Natural killer cell (primary cell): ENCODE results near the gene MMAB. TPM values are rescaled to one million over a fixed set of nuclear protein-coding genes. Genes with fewer than 3 reads are reported as not detected.

Experiments used
- ATAC-seq, 3 donors: fragments of 150-1000 bp in 2 of 3; fragments of 200-7000 bp in 1 of 3; cut with Tn5 transposase; 1 replicate in 1 of 3; 2 replicates in 2 of 3; pipeline ENCODE4 v1.10.0; 2021; ENCODE audit warnings: mild to moderate bottlenecking in 2 of 3, moderate library complexity in 2 of 3
- DNase-seq, 2 donors: peaks; one replicate each; pipeline versions ENCODE4 v3.0.0 to v3.0.0-alpha.2; 2013 to 2021; ENCODE audit warnings: mixed read lengths in 1 of 2
- H3K27ac ChIP-seq: one replicate; pipeline ENCODE4 v1.5.1; 2013; ENCODE audit warnings: mild to moderate bottlenecking, low read length
- H3K27me3 ChIP-seq: one replicate; pipeline ENCODE4 v1.6.1; 2013; ENCODE audit warnings: low read length; ENCODE audit not compliant: control insufficient read depth, insufficient read depth
- H3K36me3 ChIP-seq: one replicate; pipeline ENCODE4 v1.6.1; 2013; ENCODE audit warnings: low read length; ENCODE audit not compliant: control insufficient read depth, insufficient read depth
- H3K4me1 ChIP-seq: one replicate; pipeline ENCODE4 v1.6.1; 2013; ENCODE audit warnings: low read length; ENCODE audit not compliant: control insufficient read depth, insufficient read depth
- H3K4me3 ChIP-seq: one replicate; pipeline ENCODE4 v1.5.1; 2013; ENCODE audit warnings: low read length
- H3K9me3 ChIP-seq: one replicate; pipeline ENCODE4 v1.6.1; 2013; ENCODE audit warnings: low read length; ENCODE audit not compliant: control insufficient read depth, insufficient read depth
- H3K27ac Mint-ChIP-seq, 2 donors: one replicate each; pipeline ENCODE4 v1.8.0; 2022; ENCODE audit warnings: mild to moderate bottlenecking in 2 of 2, mixed read lengths in 2 of 2, moderate library complexity in 1 of 2
- H3K27me3 Mint-ChIP-seq, 2 donors: one replicate each; pipeline ENCODE4 v1.8.0; 2022; ENCODE audit warnings: low read depth in 2 of 2, mixed read lengths in 2 of 2
- H3K36me3 Mint-ChIP-seq: one replicate; pipeline ENCODE4 v1.8.0; 2022; ENCODE audit warnings: mixed read lengths
- H3K4me1 Mint-ChIP-seq, 2 donors: one replicate each; pipeline ENCODE4 v1.8.0; 2022; ENCODE audit warnings: mixed read lengths in 2 of 2
- H3K4me3 Mint-ChIP-seq: one replicate; pipeline ENCODE4 v1.8.0; 2022; ENCODE audit warnings: mild to moderate bottlenecking, moderate library complexity, mixed read lengths
- H3K9me3 Mint-ChIP-seq, 2 donors: one replicate each; pipeline ENCODE4 v1.8.0; 2022; ENCODE audit warnings: mixed read lengths in 2 of 2
- WGBS: methylation state at CpG from one replicate; pipeline ENCODE4 v1.1.7; 2013; ENCODE audit warnings: missing lambda C conversion rate; ENCODE audit not compliant: insufficient coverage; 5-methylcytosine and 5-hydroxymethylcytosine counted together
- intact Hi-C: fragments of 100-400 bp; cut with micrococcal nuclease; formaldehyde crosslinking; loops from one replicate; pipeline ENCODE4 v1.14.2; 2022
- total RNA-seq, 4 donors: library from RNA; stranded (reverse); fragments of 120-200 nt in 1 of 4; gene quantifications; one replicate each; pipeline versions ENCODE4 v1.2.3 to v1.2.4, GENCODE V29; 2013 to 2022
- TF ChIP-seq, protein P1 (sequence below): fragments of 200-600 bp; IDR thresholded peaks from one replicate; pipeline ENCODE4 v1.8.0; 2022; ENCODE audit warnings: antibody characterized with exemption

Gene MMAB
- total RNA-seq, 3 donors from 2014 or later (not counting 1 experiment from before 2014, with no cell fraction given), result 17.1 to 18.3 (median 17.6) TPM

DNA sequence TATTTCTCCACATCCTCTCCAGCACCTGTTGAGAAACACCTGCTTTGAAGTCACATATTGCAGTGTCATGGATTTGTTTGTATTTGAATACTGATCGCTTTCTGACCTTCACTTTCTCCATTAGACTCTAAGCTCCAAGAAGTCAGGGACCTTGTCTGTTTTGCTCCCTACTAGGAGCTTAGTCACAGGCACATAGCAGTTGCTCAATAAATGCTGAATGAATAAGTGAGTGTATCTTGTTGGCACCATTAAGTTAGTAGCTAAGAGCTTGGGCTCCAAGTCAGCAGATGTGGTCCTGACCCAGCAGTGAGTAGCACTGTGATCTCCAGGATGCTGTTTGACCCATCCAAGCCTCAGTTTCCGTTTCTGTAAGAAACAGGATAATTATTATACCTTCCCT lies 10.4 kb upstream of the MMAB start:
- ATAC-seq, result no peak
- Histone ChIP-seq H3K4me1 (no peaks in the 10 kb centered on the region), H3K27ac (no peak overlapping the region), H3K4me3 (no peak overlapping the region), H3K36me3 (peaks cover 48% of the 10 kb centered on the region), H3K9me3 (no peaks in the 10 kb centered on the region), H3K27me3 (no peaks in the 10 kb centered on the region)
- no peak for DNase-seq
- Mint-ChIP-seq H3K4me3 (no peak overlapping the region), H3K9me3 (no peaks in the 10 kb centered on the region), H3K36me3 (no peaks in the 10 kb centered on the region), H3K27me3 (no peaks in the 10 kb centered on the region), H3K4me1 (no peaks in the 10 kb centered on the region), H3K27ac (no peak overlapping the region)
- TF ChIP-seq, protein P1, sequence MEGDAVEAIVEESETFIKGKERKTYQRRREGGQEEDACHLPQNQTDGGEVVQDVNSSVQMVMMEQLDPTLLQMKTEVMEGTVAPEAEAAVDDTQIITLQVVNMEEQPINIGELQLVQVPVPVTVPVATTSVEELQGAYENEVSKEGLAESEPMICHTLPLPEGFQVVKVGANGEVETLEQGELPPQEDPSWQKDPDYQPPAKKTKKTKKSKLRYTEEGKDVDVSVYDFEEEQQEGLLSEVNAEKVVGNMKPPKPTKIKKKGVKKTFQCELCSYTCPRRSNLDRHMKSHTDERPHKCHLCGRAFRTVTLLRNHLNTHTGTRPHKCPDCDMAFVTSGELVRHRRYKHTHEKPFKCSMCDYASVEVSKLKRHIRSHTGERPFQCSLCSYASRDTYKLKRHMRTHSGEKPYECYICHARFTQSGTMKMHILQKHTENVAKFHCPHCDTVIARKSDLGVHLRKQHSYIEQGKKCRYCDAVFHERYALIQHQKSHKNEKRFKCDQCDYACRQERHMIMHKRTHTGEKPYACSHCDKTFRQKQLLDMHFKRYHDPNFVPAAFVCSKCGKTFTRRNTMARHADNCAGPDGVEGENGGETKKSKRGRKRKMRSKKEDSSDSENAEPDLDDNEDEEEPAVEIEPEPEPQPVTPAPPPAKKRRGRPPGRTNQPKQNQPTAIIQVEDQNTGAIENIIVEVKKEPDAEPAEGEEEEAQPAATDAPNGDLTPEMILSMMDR, result no peak
- intact Hi-C loops, result no loop called here
- 100% methylated on average over 2 of the region's 2 CpGs for WGBS

GRCh38 chr12:109582636-109583035 lies 9.3 kb upstream of the MMAB start:
- peaks cover 59% of the 10 kb centered on the region for H3K36me3 ChIP-seq
- Mint-ChIP-seq H3K27ac (no peak overlapping the region), H3K9me3 (no peaks in the 10 kb centered on the region), H3K4me3 (no peak overlapping the region), H3K4me1 (no peaks in the 10 kb centered on the region), H3K27me3 (no peaks in the 10 kb centered on the region), H3K36me3 (no peaks in the 10 kb centered on the region)
- no peak for ATAC-seq
- no peak overlapping the region for H3K27ac ChIP-seq
- H3K9me3 ChIP-seq, result no peaks in the 10 kb centered on the region
- H3K4me3 ChIP-seq, result no peak overlapping the region
- TF ChIP-seq, protein P1, result no peak
- no peaks in the 10 kb centered on the region for H3K4me1 ChIP-seq
- H3K27me3 ChIP-seq, result no peaks in the 10 kb centered on the region
- 100% methylated on average over 2 of the region's 5 CpGs for WGBS
- intact Hi-C loops, result no loop called here
- DNase-seq, result no peak

- H3K4me3 Mint-ChIP-seq, result no peak overlapping the region
- H3K27me3 Mint-ChIP-seq, result no peaks in the 10 kb centered on the region
- H3K4me1 Mint-ChIP-seq, result no peaks in the 10 kb centered on the region
- WGBS, result 93% methylated on average over 8 of the region's 8 CpGs
- H3K9me3 Mint-ChIP-seq, result no peaks in the 10 kb centered on the region
- H3K36me3 ChIP-seq, result peaks cover 52% of the 10 kb centered on the region
- no peak overlapping the region for H3K27ac ChIP-seq
- TF ChIP-seq, protein P1, result no peak
- H3K4me1 ChIP-seq, result no peaks in the 10 kb centered on the region
- no peaks in the 10 kb centered on the region for H3K36me3 Mint-ChIP-seq
- DNase-seq (no peak), ATAC-seq (no peak)
- no peak overlapping the region for H3K4me3 ChIP-seq
- H3K9me3 ChIP-seq, result no peaks in the 10 kb centered on the region
- intact Hi-C loops, result no loop called here
- H3K27ac Mint-ChIP-seq, result no peak overlapping the region
- H3K27me3 ChIP-seq, result no peaks in the 10 kb centered on the region
Measured at GRCh38 chr12:109581856-109582255, 8.6 kb upstream of the MMAB start.

DNA sequence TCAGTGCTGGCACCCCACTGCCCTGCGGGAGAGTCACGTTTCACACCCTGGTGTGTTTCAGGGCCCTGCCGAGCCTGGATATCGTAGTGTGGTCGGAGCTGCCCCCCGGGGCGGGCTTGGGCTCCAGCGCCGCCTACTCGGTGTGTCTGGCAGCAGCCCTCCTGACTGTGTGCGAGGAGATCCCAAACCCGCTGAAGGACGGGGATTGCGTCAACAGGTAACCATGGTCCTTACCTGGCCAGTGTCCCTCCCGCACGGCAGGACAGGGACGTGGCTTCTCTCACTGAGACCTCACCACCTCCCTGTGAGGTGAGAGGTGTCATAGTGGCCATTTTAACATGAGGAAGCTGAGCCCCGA lies 8.0 kb upstream of the MMAB start:
- Mint-ChIP-seq H3K9me3 (no peaks in the 10 kb centered on the region), H3K27ac (no peak overlapping the region), H3K4me3 (no peak overlapping the region), H3K4me1 (no peaks in the 10 kb centered on the region), H3K27me3 (no peaks in the 10 kb centered on the region), H3K36me3 (no peaks in the 10 kb centered on the region)
- no peaks in the 10 kb centered on the region for H3K9me3 ChIP-seq
- DNase-seq, result no peak
- H3K36me3 ChIP-seq, result peaks cover 48% of the 10 kb centered on the region
- no peak for ATAC-seq
- WGBS, result 93% methylated on average over 17 of the region's 18 CpGs
- intact Hi-C loops, result no loop called here
- H3K4me1 ChIP-seq, result no peaks in the 10 kb centered on the region
- H3K27me3 ChIP-seq, result no peaks in the 10 kb centered on the region
- H3K27ac ChIP-seq, result no peak overlapping the region
- TF ChIP-seq, protein P1, result no peak
- H3K4me3 ChIP-seq, result no peak overlapping the region
